Skeletal muscle satellite cell (primary cell): Measurements from ENCODE around the gene MORN3. TPM values are rescaled to one million over a fixed set of nuclear protein-coding genes. Genes with fewer than 3 reads are reported as not detected.
A peak's percentile ranks its signal among the peaks of the same experiment; 100 is the strongest.

ENCODE experiments used
- H3K27me3 ChIP-seq: 2 replicates; pipeline ENCODE4 v1.7.0; 2013; ENCODE audit warnings: low read length; ENCODE audit not compliant: control insufficient read depth, insufficient read depth
- H3K36me3 ChIP-seq: 2 replicates; pipeline ENCODE4 v1.7.0; 2013; ENCODE audit warnings: mild to moderate bottlenecking, control low read depth, low read length; ENCODE audit not compliant: insufficient read depth
- H3K4me1 ChIP-seq: 2 replicates; pipeline ENCODE4 v1.7.0; 2013; ENCODE audit warnings: low read length; ENCODE audit not compliant: control insufficient read depth, insufficient read depth
- H3K4me2 ChIP-seq: 2 replicates; pipeline ENCODE4 v1.7.0; 2013; ENCODE audit warnings: mild to moderate bottlenecking, low read length
- H3K4me3 ChIP-seq: 2 replicates; pipeline ENCODE4 v1.7.0; 2013; ENCODE audit warnings: low read length
- H3K9ac ChIP-seq: 2 replicates; pipeline ENCODE4 v1.7.0; 2013; ENCODE audit warnings: mild to moderate bottlenecking, low read depth, low read length, moderate library complexity
- H3K9me3 ChIP-seq: replicated peaks from 2 replicates; pipeline ENCODE4 v1.7.0; 2013; ENCODE audit warnings: mild to moderate bottlenecking, control low read depth, low read length
- small RNA-seq: library from RNA; depleted of rRNA; stranded (forward); fragments of <200 nt; gene quantifications from one replicate; pipeline ENCODE3, GENCODE V24; 2012

Gene MORN3

DNA sequence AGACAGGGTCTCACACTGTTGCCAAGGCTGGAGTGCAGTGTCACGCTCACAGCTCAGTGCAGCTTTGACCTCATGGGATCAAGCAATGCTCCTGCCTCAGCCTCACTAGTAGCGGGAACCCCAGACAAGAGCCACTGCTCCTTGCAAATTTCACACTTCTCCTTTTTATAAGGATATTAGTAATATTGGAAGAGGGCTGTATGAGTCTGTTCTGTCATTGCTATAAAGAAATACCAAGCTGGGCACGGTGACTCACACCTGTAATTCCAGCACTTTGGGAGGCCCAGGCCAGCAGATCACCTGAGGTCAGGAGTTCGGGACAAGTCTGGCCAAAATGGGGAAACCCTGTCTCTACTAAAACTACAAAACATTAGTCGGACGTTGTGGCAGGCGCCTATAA is 56.0 kb downstream of the MORN3 start:
- no peak overlapping the region for H3K4me2 ChIP-seq
- no peaks in the 10 kb centered on the region for H3K9me3 ChIP-seq
- no peaks in the 10 kb centered on the region for H3K27me3 ChIP-seq
- H3K4me1 ChIP-seq, result peaks cover 9% of the 10 kb centered on the region
- H3K4me3 ChIP-seq, result no peak overlapping the region
- H3K36me3 ChIP-seq, result no peaks in the 10 kb centered on the region
- H3K9ac ChIP-seq, result no peak overlapping the region

DNA sequence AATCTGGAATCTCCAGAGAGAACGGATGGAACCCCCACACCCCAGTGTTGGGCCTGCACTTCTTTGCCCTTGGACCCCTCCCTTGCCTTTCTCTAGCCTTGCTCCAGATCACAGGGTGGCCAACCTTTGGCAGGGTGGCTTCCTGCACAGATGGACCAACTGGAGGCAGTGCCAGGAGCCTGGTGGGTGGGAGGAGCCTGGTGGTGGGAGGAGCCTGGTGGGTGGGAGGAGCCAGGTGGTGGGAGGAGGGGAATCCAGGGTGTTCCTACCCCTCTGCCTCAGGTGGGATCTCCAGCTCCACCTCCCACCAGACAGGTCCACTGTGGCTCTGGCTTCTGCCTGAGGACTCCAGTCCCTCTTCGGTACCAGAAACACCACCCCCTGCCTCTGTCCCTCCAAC is 58.1 kb downstream of the MORN3 start:
- Histone ChIP-seq H3K36me3 (no peaks in the 10 kb centered on the region), H3K27me3 (no peaks in the 10 kb centered on the region), H3K9me3 (no peaks in the 10 kb centered on the region), H3K4me2 (no peak overlapping the region), H3K4me3 (no peak overlapping the region), H3K9ac (no peak overlapping the region), H3K4me1 (peaks cover 9% of the 10 kb centered on the region)

DNA sequence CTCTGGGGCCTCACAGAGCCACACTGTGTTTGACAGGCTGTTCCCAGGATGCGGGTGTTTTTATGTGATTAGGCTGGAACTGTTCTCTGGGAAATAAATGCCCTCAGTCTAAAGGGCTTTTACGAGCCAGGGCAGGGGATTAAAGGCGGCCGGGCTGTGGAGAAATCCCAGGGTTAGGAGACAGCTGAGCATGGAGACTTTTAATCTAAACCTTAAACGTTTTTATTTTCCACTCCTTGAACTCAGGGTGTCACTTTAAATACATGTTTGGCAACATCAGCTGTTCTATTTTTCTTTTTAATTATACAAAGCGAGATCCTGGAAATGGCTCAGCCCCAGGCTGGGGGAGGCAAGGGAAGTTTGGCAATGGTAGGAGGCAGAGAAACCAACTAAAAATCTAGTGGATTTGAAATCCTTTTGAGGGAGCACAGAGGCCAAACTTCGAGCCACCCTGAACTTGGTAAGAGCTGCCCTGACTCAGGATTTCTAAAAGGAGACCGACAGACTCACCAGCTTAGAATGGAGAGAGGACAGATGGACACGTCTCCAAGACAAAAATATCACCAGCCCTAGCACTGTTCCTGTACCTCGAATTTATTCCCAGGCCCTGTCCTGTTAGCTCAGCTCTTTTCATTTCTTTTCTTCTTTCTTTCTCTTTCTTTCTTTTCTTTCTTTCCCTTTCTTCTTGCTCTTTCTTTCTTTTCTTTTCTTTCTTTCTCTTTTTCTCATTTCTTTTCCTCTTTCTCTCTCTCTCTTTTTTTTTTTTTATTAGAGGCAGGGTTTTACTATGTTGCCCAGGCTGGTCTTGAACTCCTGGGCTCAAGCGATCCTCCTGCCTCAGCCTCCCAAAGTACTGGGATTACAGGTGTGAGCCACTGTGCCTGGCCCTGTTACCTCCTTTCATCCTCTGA is 59.0 kb downstream of the MORN3 start:
- Histone ChIP-seq H3K4me3 (no peak overlapping the region), H3K4me1 (peaks cover 9% of the 10 kb centered on the region), H3K27me3 (no peaks in the 10 kb centered on the region), H3K9me3 (no peaks in the 10 kb centered on the region), H3K36me3 (no peaks in the 10 kb centered on the region), H3K9ac (peak overlapping the region; percentile 38), H3K4me2 (peak overlapping the region; percentile 46)

DNA sequence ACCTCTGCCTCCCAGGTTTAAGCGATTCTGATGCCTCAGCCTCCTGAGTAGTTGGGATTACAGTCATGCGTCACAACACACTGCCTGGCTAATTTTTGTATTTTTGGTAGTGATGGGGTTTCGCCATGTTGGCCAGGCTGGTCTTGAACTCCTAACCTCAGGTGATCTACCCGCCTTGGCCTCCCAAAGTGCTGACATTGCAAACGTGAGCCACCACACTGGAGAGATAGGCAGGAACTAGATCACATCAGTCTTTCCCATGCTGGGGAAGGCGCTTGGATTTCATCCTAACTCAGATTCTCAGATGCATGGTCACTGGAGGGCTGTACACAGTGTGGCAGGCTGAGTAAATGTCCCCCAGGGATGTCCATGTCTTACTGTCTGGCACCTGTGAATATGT is 61.2 kb downstream of the MORN3 start:
- Histone ChIP-seq H3K9me3 (no peaks in the 10 kb centered on the region), H3K9ac (no peak overlapping the region), H3K4me3 (no peak overlapping the region), H3K36me3 (no peaks in the 10 kb centered on the region), H3K27me3 (no peaks in the 10 kb centered on the region), H3K4me1 (peaks cover 9% of the 10 kb centered on the region), H3K4me2 (no peak overlapping the region)

DNA sequence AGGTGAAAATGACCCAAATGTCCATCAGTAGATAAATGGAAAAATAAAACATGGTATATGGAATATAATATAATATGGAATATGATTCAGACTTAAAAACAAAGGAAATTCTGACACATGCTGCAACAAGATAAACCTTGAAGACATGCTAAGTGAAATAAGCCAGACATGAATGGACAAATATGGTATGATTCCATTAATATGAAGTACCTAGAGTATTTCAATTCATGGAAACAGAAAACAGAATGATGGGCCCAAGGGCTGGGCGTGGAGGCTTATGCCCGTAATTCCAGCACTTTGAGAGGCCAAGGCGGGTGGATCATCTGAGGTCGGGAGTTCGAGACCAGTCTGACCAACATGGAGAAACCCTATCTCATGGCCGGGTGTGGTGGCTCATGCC is 65.9 kb downstream of the MORN3 start:
- H3K9ac ChIP-seq, result no peak overlapping the region
- no peaks in the 10 kb centered on the region for H3K36me3 ChIP-seq
- H3K27me3 ChIP-seq, result no peaks in the 10 kb centered on the region
- no peak overlapping the region for H3K4me2 ChIP-seq
- H3K9me3 ChIP-seq, result no peaks in the 10 kb centered on the region
- no peaks in the 10 kb centered on the region for H3K4me1 ChIP-seq
- H3K4me3 ChIP-seq, result no peak overlapping the region

DNA sequence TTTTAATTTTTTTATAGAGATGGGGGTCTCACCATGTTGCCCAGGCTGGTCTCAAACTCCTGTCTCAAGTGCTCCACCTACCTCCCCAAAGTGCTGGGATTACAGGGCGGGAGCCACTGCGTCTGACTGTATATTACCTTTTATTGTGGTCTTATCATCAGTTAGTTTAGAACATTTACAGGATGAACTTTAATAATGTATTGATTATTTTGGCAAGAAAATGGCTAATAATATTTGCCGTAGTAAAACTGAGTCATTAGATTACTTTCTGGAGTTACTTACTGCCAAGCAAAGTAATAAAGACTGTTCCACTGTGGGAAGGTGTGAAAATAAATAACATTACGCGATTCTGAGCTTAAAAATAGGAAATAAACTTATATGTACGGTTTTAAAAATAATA is 66.7 kb downstream of the MORN3 start:
- H3K9me3 ChIP-seq, result no peaks in the 10 kb centered on the region
- H3K4me2 ChIP-seq, result no peak overlapping the region
- H3K36me3 ChIP-seq, result no peaks in the 10 kb centered on the region
- H3K4me1 ChIP-seq, result no peaks in the 10 kb centered on the region
- no peaks in the 10 kb centered on the region for H3K27me3 ChIP-seq
- H3K9ac ChIP-seq, result no peak overlapping the region
- no peak overlapping the region for H3K4me3 ChIP-seq

DNA sequence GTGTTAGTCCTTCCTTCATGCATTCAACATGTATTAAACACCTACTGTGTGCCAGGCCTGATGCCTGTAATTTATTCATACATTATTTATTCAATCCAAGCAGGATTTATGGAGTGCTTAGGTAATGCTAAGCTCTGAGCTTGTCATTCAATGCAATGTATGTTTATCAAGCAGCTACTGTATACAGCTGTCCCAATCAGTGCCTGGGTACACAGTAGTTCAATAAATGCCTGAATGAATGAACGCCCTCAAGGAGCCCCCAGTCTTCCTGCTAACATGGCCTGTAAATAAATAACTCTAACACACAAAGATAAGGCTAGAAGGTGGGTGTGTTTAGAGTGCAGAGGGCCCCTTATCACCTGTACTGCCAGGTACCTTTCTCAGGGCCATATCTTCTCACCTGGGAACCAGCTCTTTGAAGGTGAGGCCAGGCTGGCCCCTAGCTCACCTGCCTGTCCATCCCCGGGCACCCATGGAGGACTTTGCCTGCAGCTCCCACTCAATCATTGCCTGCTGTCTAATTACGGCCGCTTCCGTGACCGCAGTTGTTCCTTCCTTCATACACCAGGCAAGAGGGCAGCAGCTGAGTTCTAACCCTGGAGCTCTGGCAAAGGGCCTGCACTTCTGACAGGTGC is 68.6 kb downstream of the MORN3 start:
- H3K4me1 ChIP-seq, result no peaks in the 10 kb centered on the region
- H3K27me3 ChIP-seq, result no peaks in the 10 kb centered on the region
- no peaks in the 10 kb centered on the region for H3K9me3 ChIP-seq
- H3K9ac ChIP-seq, result no peak overlapping the region
- H3K36me3 ChIP-seq, result no peaks in the 10 kb centered on the region
- no peak overlapping the region for H3K4me3 ChIP-seq
- no peak overlapping the region for H3K4me2 ChIP-seq

Small RNA genes within 50 kb of the gene (small RNA-seq; reads per million reads assigned to genes)
- gene RNU6-1004P, result not detected
